NCI-H345 (cell line): ENCODE data around the gene NRDE2.
"Not testable (repeated sequence)": the region's sequence is repeated elsewhere in the genome, so short reads cannot be mapped to it uniquely, and the experiment has no call there.

Source experiments
- DNase-seq: peaks from one replicate; lab custom pipeline; 2025; lab: John Stamatoyannopoulos, UW

NRDE2 gene

GRCh38 chr14:90272523-90272922, 59.2 kb downstream of the NRDE2 start:
- no peak for DNase-seq

DNA sequence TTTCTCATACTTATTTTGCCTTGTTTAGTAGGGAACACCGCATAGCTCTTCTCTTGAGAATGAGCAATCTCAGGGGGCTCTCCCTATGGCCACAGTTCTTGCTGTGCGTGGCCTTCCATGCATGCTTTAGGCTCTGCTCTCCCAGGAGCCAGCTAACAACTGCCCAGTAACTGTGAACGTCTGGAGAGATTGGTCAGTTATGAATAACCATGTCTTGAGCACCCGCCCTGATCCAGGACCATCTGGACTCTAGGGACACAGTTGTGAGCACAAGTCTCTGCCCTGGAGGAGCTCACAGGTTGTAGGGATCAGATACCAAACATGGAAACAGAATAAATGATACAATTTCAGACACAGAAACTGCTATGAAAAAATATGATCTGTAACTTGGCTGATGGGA, 63.3 kb downstream of the NRDE2 start:
- no peak for DNase-seq

GRCh38 chr14:90266441-90267154, 65.1 kb downstream of the NRDE2 start:
- DNase-seq: no peak

DNA sequence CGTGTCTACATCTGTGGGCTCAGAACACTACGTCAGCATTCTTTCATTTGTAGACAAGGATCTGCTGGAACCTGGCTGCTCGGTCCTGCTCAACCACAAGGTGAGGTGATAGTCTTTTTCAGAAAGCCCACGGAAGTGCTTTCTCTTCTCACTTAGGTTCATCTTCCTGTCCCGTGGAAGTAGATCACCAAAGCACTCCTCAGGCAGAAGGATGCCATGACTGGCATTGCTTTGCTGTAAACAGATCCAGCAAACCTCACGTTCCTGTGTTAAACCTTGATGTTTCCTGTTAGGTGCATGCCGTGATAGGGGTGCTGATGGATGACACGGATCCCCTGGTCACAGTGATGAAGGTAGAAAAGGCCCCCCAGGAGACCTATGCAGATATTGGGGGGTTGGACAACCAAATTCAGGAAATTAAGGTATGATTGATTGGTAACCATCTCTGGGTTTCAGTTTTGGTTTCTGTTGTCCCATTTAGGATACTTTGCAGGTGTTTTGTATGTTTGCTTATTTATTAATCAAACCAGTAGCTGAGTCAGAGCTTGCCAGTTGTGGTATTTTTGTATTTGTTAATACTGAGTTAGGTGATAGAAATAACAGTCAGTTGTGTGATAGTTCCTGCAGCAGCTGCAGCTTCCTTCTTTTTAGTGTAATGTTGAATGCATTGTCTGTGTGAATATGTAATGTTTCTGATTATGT, 67.8 kb downstream of the NRDE2 start:
- no peak for DNase-seq

DNA sequence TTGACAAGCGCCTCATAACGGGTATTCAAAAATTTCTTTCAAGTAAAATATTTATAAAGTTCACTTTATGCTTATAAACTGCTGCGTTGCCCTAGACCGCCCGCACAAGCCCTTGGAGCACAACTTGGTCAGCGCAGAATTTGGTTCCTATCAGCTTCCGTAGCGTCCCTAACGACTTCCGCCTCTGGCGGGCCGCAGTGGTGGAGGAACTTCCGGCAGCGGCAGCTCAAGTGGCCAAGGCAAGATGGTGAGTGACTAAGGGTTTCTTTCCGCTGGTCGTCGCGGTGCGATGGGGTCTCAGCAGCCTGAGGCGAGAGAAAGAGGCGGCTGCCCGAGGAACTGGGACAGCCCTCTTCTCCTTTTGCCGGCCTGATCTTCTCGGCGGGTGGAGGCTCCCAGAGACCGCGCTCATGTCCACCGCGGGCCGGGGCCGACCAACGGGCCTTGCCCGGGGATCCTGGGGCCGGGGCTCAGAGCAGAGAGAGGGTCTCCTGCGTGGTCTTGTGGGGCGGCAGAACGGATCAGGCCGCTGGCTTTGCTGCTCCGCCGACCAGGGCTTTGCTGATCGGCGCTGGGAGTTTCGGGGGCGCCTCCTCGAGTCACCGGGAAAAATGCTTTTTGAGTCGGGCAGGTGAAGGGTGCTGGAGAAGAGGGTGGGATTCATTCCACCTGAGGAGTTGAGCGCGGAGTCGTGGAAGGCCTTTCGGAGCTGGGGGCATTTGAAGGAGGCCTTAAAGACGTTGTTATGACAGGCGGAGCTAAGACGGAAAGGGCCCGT, 75.2 kb downstream of the NRDE2 start, which contains the start of gene PSMC1:
Gene PSMC1, plus strand, starts transcription at position 200 of the 778 bp plus-strand sequence. Its CDS starts 45 bp downstream, at position 245.
- peak; percentile 95 for DNase-seq

DNA sequence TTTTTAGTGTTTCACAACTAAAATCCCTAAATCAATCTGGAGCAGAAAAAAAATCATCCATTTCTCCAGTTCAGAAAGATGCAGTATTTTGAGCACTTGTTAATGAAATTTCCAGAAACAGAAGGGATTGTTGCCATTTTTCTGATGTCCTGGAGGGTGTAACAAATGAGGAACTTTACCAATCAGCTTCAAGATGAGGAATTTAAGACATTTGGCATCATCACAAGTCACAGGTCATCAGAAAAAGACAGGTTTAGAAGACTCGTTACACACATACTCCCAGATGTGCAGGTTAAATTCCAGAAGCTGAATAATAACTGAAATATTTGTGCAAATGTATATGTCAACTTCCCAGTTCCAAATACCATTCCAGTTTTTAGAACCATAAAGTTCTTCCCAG, 75.9 kb downstream of the NRDE2 start:
- no peak for DNase-seq

DNA sequence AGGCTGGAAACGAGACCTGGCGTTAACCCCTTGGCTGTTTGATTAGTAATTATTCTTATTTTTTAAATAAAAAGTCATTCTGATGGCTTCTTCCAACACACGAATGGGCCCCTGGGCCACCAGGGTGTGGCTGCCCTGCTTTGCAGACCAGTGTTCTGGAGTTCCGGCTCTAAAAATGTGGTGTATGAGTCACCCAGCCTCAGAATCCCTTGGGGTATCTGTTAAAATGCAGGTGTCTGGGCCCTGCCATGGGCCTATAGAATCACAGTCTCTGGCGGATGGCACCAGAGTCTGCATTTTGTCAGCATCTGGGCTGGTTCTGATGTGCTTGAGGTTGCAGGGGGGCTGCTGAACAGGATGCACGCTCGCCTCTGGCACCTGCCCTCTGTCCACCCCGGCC, 77.9 kb downstream of the NRDE2 start:
- no peak for DNase-seq

DNA sequence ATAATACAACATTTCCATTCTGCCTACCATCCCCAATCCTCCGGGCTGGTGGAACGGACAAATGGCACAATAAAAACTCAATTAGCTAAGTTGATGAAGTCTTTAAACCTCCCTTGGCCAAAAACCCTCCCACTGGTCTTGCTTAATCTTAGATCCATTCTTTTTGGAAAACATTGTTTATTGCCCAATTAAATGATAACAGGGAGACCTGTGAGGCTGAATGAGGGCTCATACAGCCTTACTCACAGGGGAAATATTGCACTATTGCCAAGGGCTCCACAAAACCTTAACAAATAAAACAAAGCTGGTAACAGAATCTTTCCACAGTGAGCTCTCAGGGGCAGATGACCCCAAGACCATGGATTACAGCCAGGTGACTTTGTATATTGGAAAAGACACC, 83.1 kb downstream of the NRDE2 start:
- no peak for DNase-seq

GRCh38 chr14:90247441-90247840, 84.3 kb downstream of the NRDE2 start:
- DNase-seq: not testable (repeated sequence)

DNA sequence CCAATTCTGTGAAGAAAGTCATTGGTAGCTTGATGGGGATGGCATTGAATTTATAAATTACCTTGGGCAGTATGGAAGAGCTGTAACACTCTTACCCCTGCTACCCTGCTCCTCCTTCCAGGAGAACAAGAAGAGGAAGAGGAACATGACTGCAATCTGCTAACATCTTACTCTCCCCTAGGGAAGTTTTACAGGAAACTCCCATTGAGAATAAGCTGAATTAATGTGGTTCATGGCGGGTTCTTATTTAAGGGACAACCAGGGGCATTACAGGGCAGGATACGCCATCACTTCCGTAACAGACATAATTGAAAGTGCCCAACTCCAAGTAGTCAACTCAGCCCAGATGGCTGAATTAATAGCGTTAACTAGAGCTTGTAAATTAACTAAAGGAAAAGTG, 84.8 kb downstream of the NRDE2 start:
- DNase-seq: no peak

GRCh38 chr14:90242444-90242843, 89.3 kb downstream of the NRDE2 start:
- no peak for DNase-seq

DNA sequence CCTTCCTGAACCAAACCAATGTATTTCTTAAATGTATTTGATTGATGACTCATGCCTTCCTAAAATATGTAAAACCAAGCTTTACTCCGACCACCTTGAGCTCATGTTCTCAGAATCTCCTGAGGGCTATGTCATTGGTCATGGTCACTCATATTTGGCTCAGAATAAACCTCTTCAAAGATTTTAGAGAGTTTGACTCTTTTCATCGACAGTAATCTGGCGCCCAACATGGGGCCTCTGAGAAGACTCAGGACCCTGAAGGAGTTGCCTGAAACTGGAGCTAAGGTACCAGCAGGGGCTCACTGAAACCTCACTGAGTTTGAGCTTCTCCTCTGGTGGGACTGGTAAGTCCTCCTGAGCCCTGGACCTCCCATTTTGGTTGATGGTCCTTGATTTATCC, 92.6 kb downstream of the NRDE2 start:
- DNase-seq: no peak

GRCh38 chr14:90235179-90235976, 96.4 kb downstream of the NRDE2 start:
- DNase-seq: peak; percentile 65

DNA sequence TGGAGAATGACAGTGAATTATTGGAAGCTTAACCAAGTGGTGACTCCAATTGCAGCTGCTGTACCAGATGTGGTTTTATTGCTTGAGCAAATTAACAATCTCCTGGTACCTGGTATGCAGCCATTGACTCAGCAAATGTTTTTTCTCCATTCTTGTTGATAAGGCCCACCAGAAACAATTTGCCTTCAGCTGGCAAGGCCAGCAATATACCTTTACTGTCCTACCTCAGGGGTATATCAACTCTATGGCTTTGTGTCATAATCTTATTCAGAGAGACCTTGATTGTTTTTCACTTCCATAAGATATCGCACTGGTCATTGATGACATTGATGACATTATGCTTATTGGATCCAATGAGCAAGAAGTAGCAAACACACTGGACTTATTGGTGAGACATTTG, 101.8 kb downstream of the NRDE2 start:
- not testable (repeated sequence) for DNase-seq

DNA sequence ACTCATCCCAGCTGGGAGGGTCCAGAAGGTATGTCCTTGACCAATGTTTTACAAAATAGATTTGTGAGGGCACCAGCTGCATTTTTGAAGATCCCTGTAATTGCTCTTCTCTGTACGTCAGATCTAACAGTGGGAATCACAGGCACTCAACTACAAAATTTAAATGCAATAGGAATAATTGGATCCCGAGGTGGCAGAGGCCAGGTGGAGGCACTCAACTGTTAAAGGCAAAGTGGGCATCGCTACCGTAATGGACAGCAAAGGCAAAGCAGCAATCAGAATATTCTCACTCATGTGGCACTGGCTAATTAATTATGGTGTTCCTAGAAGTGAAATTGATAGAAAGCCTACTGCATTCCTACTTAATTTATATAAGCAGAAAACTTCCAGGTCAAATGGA, 103.3 kb downstream of the NRDE2 start:
- DNase-seq: no peak
